ENCODE data around the gene SNF8.

DNA sequence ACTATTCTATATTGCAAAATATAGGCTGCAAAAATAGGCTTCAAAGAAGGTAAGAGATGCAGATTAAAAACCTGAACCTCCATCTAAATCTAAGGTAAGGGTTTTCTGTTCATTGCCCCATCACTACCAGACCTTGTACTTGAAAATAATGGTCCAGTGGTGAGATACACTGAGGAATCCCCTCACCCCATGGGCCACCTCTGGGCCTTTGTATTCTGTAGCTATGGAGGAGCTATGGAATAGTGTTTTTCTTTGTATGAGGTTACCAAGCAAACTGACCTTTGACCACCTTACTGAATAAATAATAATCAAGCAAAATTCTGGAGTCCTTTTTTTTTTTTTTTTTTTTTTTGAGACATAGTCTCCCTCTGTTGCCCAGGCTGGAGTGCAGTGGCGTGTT is 41.2 kb downstream of the SNF8 start:
- TF ChIP-seq POLR2AphosphoS5 (IDR thresholded peaks at IDR 0.05) (no peak), POLR2A (IDR thresholded peaks at IDR 0.05) (no peak), EP300 (IDR thresholded peaks at IDR 0.05) (no peak)
- TF ChIP-seq, protein P1, sequence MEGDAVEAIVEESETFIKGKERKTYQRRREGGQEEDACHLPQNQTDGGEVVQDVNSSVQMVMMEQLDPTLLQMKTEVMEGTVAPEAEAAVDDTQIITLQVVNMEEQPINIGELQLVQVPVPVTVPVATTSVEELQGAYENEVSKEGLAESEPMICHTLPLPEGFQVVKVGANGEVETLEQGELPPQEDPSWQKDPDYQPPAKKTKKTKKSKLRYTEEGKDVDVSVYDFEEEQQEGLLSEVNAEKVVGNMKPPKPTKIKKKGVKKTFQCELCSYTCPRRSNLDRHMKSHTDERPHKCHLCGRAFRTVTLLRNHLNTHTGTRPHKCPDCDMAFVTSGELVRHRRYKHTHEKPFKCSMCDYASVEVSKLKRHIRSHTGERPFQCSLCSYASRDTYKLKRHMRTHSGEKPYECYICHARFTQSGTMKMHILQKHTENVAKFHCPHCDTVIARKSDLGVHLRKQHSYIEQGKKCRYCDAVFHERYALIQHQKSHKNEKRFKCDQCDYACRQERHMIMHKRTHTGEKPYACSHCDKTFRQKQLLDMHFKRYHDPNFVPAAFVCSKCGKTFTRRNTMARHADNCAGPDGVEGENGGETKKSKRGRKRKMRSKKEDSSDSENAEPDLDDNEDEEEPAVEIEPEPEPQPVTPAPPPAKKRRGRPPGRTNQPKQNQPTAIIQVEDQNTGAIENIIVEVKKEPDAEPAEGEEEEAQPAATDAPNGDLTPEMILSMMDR (IDR thresholded peaks at IDR 0.05): no peak

Measured in upper lobe of left lung (tissue), 4 donors.